Glomerular endothelial cell (primary cell): ENCODE measurements around the gene DMBT1. TPM values are rescaled to one million over a fixed set of nuclear protein-coding genes. Genes with fewer than 3 reads are reported as not detected.

Experiments used
- DNase-seq: peaks from one replicate; pipeline ENCODE4 v3.0.0-alpha.2; 2011; ENCODE audit warnings: low read depth, low spot score; ENCODE audit errors: extremely low read depth
- total RNA-seq: library from RNA; depleted of rRNA; stranded (reverse); fragments of >200 nt; gene quantifications from 2 replicates; pipeline ENCODE4 v1.2.3, GENCODE V29; 2015

The DMBT1 gene
- total RNA-seq, 1 donor from 2014 or later = 0.12 TPM

DNA sequence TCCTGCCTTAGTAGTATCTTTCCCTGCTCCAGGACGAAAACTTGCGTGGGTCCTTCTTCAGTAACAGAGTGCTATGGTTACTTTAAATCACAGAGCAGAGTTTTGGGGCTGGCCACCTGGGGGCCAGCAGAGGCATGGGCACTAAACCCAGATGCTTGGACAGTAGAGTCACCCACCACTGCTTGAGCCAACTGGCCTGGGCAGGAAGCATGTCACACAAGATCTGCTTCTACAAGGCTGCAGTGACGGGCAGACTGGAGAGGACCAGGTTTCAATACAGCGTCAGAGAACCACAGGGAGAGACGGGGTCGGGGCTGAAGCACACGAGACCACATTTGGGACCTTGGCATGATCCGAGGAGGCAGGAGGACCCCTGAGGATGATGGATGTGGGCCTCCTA lies 14.3 kb upstream of the DMBT1 start:
- DNase-seq = no peak

DNA sequence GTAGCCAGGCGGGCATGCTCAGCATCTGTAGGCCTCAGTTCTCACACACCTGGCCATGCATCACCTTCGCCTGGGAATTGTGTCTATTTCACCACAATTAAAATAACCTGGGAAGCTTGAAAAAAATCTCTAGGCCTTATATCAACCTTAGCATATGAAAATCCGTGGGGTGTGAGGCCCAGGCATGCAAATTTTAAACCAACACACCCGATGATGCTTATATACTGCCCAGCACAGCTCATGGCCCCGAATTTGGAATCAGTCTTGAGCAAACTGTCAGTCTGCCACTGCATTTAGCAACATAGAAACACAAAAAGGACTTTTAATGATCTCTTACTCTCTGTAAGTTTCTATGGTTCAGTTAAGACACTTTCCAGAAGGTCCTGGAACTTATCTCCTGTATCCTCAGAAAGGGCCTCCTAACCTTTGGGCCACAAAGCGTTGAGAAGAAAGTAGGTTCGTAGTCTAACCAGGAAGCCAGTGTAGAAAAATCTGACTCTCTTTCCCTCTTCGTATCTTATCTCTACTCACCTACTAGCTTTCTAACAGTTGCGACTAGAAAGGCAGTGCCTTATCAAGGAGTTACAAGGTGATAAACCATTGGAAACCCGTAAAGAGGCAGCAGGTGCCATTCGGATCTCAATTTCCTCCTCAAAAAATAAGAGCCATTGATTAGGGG lies 12.0 kb upstream of the DMBT1 start:
- no peak for DNase-seq

DNA sequence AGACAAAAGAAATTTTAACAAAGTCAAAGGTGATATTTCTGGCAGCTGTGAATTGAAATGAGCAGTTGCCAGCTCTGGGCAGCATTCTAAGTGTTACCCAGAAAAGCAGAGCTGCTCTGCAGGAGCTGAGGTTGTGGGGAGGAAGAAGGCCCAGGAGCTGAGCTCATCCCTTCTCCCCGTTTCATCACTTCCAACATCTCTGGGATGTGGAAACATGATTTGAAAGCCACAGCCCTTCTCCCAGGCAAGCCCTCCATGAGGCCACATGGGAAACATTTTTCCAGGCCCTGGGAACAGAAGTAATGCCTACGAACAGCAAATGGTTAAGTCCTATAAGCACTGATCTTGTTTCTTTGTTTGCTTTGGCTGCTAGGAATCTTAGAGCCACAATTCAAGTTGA lies 10.9 kb upstream of the DMBT1 start:
- no peak for DNase-seq

DNA sequence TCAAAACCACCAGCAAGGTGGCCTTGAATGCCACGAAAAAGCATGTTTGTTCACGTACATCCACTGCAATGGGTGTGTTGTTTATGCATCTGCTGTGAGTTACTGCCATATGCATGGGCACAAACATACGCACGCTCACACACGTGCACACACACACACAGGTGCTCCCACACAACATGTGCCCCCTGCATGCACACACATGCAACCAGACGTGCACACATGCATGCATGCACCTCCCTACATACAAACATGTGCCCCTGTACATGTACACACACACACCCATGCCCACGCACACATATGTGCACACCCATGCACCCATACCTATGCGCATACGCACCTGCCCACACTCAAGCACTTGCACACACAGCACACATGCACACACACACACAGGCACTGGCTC lies 10.1 kb upstream of the DMBT1 start:
- DNase-seq = no peak

DNA sequence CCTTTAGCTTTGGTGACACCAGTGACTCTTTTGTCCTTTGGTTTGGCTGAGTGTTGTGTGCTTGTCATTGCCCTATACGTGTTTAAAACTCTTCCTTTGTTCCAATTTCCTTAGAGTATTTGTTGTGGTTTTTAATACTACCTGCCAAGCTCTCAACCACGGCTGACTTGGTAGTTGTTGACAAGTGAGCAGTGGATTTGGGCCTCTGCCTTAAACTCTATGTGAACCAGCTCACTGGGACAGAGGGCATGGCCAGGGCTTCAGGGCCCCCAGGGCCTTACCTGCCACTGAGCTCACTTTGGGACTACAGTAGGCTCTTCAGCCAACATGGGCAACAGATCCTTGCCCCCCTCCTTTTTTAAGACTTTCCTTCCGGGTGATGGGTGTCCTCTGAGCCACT lies 9.6 kb upstream of the DMBT1 start:
- no peak for DNase-seq

DNA sequence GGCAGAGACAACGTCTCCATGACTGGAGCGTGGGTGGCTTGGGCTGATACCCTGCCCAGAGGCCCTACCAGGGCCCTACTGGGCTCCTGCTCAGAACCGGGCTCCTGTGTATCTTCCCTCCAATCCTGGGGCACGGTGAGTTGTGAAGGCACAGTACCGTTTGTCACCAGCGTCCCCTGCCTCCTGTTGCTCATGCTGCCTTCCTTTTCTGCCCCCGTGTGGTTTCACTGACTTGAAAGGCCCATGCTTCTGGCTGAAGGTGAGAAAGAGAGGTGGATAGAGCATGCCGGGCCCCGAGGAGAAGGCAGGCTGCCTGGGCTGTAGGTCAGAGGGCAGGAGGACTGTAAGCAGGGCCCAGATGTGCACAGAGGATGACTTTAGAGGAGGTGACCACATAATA lies 9.1 kb upstream of the DMBT1 start:
- no peak for DNase-seq

DNA sequence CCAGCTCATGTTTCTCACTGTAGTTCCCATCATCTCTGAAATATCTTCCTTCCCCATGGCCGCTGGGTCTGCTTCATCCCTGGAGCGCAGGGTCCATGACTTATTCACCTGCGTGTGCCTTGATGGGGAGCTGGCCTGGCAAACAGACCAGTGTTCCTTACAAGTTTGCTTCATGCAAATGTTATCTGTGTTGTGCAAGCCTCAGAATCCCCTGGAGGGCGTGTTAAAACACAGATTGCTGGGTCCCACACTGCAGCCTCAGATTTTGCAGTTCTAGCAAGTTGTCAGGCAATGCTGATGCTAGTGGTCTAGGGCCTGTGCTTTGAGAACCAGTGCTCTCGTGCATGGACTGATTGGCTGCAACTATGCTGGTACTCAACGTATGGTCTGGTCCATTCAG lies 7.2 kb upstream of the DMBT1 start:
- no peak for DNase-seq

DNA sequence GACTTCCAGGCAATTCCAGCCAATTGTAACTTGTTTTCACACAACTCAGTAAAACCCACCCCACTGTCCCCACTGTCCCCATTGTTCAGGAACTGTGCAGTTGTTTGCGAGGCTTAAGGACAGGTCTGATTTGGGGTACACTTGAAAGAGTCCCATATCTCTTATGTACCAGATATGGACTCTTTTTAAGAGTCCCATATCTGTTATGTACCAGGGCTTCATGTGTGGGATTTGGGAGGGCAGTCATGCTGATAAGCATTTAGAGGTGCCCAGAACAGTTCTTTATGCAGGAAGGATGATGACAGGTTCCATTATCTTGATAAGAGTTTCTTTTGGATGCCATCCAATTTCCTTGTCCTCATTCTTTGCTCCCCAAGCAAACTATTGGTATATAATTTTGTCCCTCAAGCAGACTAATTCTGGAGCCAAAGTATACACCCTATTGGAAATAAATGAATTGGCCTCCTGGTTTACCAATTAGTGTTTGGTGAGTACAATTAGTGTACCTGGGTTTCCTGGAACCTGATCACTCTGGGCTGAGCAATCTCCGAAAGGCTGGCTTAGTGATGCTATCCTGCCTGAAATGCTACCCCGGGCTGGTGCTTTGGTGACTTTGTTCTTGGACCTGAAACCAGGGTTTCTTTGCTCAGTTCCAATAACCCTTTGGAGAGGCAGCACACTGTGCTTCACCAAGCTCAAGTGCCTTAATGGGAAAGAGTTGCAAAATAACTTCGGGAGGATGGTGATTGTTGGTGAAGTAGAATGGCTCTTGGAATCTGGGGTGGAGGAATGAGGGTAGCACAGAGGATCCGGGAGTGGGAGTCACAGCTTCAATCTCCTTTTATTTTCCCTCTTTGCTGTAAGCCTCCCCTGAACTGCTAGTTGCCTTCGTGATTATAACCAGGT lies 6.2 kb upstream of the DMBT1 start:
- DNase-seq = no peak

DNA sequence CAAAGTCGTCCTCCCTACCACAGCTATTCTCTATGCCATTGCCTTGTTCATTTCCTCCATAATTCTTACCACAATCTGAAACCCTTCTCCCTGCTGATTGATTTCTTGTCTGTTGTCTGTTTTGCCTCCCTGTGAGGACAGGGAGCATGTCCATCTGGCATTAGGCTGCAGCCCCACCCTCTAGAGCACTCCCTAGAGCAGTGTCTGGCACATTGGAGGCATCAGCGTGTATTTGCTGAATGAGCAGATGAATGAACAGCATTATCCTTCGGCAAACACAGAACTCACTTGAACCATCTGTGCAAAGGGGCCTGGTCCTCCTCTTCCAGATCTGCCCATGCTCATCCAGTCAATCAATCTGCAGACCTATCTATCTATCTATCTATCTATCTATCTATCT lies 5.1 kb upstream of the DMBT1 start:
- no peak for DNase-seq

DNA sequence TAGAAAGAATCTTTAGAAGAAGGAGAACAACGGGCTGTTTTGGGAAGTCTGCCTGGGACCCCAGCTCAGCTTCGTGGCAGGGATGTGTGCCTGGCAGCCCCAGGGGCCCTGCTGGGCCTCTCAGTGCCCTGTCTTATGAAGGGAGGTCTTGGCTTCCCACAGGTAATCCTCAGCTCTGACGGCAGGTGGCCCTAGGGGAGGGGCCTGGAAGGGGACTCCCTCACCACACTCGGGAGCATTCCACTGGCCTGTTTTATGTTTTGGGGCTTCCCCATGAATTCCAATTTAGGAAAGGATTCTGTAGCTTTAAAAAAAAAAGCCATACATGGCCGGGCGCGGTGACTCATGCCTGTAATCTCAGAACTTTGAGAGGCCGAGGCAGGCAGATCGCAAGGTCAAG lies 3.0 kb upstream of the DMBT1 start:
- DNase-seq = no peak

DNA sequence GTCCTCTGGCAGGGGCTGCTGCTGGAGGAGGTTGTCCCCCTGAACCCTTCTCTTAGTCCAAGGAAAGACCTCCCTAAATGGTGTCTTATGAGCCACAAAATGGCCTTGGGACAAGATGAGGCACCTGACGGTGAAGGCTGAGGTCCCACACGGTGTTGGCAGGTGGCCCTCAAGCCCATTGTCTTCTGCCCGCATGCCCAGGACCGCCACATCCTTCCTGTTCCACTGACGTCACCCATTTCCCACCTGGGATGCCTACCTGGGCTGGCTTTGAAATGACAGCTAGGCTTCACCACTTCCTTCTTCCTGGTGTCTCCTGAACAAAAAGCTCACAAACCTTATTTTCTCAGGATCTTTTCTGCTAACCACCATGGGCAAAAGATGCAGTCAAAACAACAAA lies 2.1 kb upstream of the DMBT1 start:
- DNase-seq = no peak

DNA sequence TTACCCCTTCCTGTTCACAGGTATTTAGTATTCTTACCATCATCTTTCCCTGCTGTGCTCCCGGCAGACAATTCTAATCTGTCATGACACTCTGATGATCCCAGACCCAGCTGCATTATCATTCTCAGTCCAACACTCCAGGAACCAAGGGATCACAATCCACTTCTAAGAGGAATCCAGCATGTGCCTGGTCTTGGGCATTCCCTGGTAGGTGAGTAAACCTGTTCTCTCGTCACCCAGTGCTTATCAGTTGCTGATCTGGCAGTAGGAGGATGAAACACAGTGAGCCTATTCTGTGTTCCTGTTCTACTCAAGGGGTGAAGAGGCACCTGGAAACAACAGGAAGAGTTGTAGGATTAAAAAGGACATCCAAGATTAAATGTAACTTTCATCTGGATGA lies 1.3 kb upstream of the DMBT1 start:
- no peak for DNase-seq

DNA sequence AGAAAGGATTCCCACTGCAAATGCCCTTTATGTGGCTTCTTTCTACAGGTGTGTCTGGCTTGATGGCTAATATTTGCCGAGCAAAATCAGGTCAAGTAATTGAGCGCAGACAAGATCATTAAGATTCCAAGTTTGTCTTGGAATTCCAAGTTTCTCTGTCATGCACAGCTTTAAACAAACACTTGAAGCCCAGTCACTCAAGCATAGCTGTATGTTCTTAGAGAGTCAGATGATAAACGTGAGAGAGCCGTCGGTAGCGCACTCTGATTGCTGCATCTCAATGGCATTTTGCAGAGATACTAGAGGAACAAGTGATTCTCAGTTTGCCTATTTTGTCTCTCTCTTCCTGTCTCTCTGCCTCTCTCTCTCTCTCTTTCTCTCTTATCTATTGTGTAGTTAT lies 658 bp downstream of the DMBT1 start:
- DNase-seq = no peak

DNA sequence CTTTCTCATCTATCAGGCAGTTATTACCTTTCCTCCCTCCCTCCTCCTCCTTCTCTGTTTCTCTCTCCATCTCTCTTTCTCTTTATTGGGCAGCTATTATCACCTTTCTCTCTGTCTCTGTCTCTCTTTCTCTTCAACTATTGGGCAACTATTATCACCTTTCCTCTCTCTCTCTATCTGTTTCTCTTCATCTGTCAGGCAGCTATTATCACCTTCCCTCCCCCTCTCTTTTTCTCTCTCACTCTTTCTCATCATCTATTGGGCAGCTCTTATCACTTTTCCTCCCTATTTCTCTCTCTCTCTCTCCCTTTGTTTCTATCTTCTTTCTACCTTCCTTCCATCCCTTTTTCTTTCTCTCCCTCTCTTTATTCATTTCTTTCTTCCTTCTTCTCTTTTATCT lies 1.2 kb downstream of the DMBT1 start:
- DNase-seq = no peak

DNA sequence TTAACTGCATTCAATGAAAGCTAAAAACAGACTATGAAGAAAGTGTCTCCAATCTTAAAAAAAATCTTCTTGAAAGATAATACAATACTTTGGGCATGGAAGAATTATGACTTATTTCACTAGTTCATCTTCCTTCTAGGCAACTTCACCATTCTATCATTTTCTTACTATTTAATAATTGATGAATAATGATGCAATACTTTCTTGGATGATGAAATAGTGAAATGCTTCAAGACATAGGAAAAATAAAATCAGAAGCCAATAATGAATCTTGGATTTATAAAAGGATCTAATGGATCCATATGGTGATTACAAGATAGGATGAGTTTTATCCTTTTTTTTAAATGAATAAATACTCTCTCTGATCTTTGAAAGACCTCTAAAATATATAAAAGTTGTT lies 4.4 kb downstream of the DMBT1 start:
- no peak for DNase-seq

DNA sequence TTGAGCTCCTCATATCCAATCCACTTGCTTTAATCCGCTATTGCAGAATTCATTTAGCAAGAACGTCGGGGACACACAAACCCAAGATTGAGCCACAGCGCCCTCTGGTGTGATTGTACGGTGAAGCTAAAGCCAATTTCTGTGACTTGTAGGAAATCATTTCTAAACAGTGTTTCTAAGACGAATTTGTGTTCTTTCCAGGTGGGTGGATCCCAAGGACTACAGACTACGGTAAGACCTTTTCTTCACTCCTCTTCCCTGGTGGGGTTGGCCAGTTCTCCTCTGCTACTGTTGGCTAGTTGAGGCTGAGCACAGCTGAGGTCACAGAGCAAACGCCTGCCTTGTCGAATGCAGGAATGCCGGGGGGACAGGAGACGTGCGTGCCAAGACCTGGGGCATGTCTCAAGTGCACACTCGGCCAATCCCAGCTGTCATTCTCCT lies 5.2 kb downstream of the DMBT1 start:
- peak; percentile 83 for DNase-seq

DNA sequence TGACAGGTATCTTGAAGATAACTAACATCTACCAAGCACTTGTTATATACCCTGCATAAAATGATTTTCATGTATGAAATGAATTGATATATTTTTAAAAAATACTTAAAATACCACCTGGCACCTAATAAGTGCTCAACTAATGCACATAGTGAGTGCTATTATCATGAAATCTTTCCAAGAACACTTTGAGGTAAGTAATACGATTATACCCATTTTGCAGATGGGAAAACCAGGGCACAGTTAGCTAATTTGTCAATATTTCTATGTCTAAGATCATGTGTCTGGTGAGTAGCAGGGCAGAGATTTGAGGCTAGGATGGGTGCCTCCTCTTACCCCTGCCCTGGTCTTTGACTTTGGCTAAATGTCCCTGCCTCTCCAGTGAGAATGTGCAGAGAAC lies 6.1 kb downstream of the DMBT1 start:
- no peak for DNase-seq

DNA sequence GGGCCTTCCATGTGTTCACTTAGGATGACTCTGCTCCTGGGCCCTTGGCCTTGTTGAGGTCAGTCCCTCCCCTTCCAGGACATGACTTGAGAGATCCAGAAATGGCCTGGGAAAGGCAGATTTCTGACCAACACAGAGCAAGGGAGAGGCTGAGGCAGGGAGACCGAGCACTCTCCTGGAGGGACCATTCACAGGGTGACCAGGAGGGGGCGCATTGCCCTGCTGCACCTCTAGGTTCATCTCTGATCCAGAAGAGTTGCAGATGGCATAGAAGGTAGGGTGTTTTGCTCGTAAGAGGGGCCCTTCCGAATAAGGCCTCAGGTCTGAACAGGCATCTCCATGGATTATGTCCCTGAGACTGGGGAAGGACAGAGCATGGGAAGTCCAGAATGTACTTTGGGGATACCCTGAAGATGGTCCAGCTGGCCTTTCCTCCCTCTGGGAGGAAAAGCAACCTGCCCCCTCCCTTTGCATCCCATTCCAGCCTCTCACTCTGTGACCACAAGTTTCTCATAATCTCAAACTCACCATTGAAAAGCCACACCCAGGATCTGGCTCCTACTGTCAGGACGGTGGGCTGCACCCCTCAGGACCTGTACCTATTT lies 6.6 kb downstream of the DMBT1 start:
- no peak for DNase-seq

DNA sequence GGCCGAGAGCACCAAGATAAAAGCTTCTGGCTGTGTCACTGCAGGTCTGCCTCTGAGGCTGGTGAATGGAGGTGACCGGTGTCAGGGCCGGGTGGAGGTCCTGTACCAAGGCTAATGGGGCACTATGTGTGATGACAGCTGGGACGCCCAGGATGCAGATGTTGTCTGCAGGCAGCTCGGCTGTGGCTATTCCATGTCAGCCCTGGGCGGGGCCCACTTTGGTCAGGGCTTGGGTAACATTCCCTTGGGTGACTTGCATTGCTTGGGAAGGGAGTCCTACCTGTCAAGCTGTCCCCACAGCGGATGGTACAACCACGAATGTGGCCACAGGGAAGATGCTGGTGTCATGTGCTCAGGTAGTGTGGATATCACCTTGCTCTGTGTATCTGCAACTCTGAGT lies 8.0 kb downstream of the DMBT1 start:
- no peak for DNase-seq

DNA sequence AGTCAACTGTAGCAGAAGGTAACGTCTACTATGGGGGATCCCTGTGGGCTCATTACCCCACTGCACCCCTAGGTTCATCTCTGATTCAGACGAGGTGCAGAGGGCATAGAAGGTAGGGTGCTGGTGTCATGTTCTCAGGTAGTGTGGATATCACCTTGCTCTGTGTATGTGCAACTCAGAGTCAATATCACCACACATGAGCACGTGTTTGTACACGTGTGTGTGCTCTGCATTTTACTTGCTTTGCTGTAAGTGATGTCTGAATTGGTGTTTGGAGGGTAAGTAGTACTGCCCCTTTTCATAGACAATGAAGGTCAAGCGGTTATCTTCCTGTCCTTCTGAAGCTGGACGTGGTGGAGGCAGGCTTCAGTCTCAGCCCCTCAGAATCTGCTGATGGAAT lies 10.4 kb downstream of the DMBT1 start:
- DNase-seq = no peak

DNA sequence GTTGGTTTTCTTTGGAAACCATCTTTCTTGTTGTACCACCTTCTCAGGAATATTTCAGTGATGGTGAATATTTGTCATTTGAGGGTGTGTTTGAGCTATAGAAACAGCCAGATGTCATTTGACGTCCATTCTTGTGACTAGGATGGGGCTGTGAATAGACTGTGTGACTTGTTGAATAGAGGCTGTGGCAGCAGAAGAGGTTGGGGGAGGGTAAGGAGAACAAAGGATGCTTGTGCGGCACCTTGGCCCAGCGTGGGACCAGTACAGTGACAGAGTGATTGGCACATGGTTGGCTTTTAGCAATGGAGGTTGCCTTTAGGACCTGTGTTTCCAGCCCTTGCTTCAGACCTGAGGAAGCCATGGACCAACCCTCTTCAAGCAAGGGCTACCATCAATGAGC lies 11.3 kb downstream of the DMBT1 start:
- no peak for DNase-seq

DNA sequence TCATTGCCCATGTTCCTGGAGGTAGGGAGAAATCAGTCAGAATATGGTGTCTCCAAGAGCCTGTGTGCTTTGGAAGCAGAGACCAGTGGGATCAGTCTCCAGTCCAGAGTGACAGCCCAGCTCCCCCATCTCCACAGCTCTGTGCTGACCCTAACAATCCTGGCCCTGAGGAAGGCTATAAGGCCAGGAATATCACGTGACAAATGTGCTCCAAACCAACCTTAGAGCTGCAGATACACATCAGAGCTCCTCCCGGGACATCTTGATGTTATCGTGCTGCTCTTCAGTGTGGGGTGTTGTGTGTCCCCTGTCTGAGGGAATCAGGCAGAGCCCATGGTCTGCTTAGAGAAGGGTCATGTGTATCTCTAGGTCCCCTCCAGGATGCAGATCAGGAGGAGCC lies 15.2 kb downstream of the DMBT1 start:
- no peak for DNase-seq
